ENCODE data around the gene SMURF1. TPM values are rescaled to one million over a fixed set of nuclear protein-coding genes. Genes with fewer than 3 reads are reported as not detected.

Gene SMURF1
- total RNA-seq, 4 donors from 2014 or later: 25.3 to 47.5 (median 36.5) TPM

- Histone ChIP-seq H3K27ac (no peak overlapping the region), H3K9me3 (no peaks in the 10 kb centered on the region), H3K27me3 (no peaks in the 10 kb centered on the region), H3K4me1 (peaks cover 0 to 5% (median 1%) of the 10 kb centered on the region in 4 donors), H3K4me3 (no peak overlapping the region), H3K36me3 (peaks cover 0 to 18% (median 4%) of the 10 kb centered on the region in 4 donors)
- no peak for DNase-seq
- no peak for TF ChIP-seq POLR2AphosphoS5 (IDR thresholded peaks at IDR 0.05)
- TF ChIP-seq POLR2A (IDR thresholded peaks at IDR 0.05): no peak
- TF ChIP-seq CTCF (IDR thresholded peaks at IDR 0.05): no peak
- no peak for TF ChIP-seq EP300 (IDR thresholded peaks at IDR 0.05; ENCODE audit: low read depth)
- in situ Hi-C loops (cut with MboI; ENCODE audit: low pct_ligation_motif_present in 1 of 4, low pct_unique_long_range_greater_than_20kb in 1 of 4, low sequenced_read_pairs in 3 of 4) (no loop called here), intact Hi-C loops (cut with DNase I; ENCODE audit: low total_unique reads) (no loop called here)
- 74 to 76% methylated on average over 6 to 10 of the region's 10 CpGs for whole genome bisulfite sequencing, 2 donors (ENCODE audit: low coverage in 1 of 2)
Observed at GRCh38 chr7:98998821-98999725, 144.8 kb downstream of the SMURF1 start.

GRCh38 chr7:98997846-98998245 lies 146.1 kb downstream of the SMURF1 start:
- peaks cover 0 to 5% (median 1%) of the 10 kb centered on the region in 4 donors for H3K4me1 ChIP-seq
- no peak overlapping the region for H3K4me3 ChIP-seq
- intact Hi-C loops (cut with DNase I; ENCODE audit: low total_unique reads): no loop called here
- H3K9me3 ChIP-seq: no peaks in the 10 kb centered on the region
- no peaks in the 10 kb centered on the region for H3K27me3 ChIP-seq
- in situ Hi-C loops (cut with MboI; ENCODE audit: low pct_ligation_motif_present in 1 of 4, low pct_unique_long_range_greater_than_20kb in 1 of 4, low sequenced_read_pairs in 3 of 4): no loop called here
- H3K27ac ChIP-seq: no peak overlapping the region
- peaks cover 0 to 27% (median 5%) of the 10 kb centered on the region in 4 donors for H3K36me3 ChIP-seq
- 70 to 79% methylated on average over 2 to 3 of the region's 3 CpGs for WGBS, 2 donors (ENCODE audit: low coverage in 1 of 2)
- no peak for DNase-seq
- TF ChIP-seq POLR2A (IDR thresholded peaks at IDR 0.05): no peak
- no peak for TF ChIP-seq CTCF (IDR thresholded peaks at IDR 0.05)
- no peak for TF ChIP-seq POLR2AphosphoS5 (IDR thresholded peaks at IDR 0.05)
- no peak for TF ChIP-seq EP300 (IDR thresholded peaks at IDR 0.05; ENCODE audit: low read depth)

GRCh38 chr7:98996150-98996552 lies 147.8 kb downstream of the SMURF1 start:
- in situ Hi-C loops (cut with MboI; ENCODE audit: low pct_ligation_motif_present in 1 of 4, low pct_unique_long_range_greater_than_20kb in 1 of 4, low sequenced_read_pairs in 3 of 4) (no loop called here), intact Hi-C loops (cut with DNase I; ENCODE audit: low total_unique reads) (no loop called here)
- no peaks in the 10 kb centered on the region for H3K27me3 ChIP-seq
- H3K27ac ChIP-seq: no peak overlapping the region
- H3K9me3 ChIP-seq: no peaks in the 10 kb centered on the region
- no peak for TF ChIP-seq CTCF (IDR thresholded peaks at IDR 0.05)
- H3K4me1 ChIP-seq: peaks cover 0 to 5% (median 1%) of the 10 kb centered on the region in 4 donors
- H3K36me3 ChIP-seq: peaks cover 0 to 43% (median 9%) of the 10 kb centered on the region in 4 donors
- 88 to 90% methylated on average over 6 to 15 of the region's 15 CpGs for WGBS, 2 donors (ENCODE audit: low coverage in 1 of 2)
- no peak for DNase-seq
- no peak overlapping the region for H3K4me3 ChIP-seq

GRCh38 chr7:98995523-98996149 lies 148.3 kb downstream of the SMURF1 start:
- H3K27ac ChIP-seq: no peak overlapping the region
- no peak overlapping the region for H3K4me3 ChIP-seq
- intact Hi-C loops (cut with DNase I; ENCODE audit: low total_unique reads): no loop called here
- H3K27me3 ChIP-seq: no peaks in the 10 kb centered on the region
- no peak for DNase-seq
- in situ Hi-C loops (cut with MboI; ENCODE audit: low pct_ligation_motif_present in 1 of 4, low pct_unique_long_range_greater_than_20kb in 1 of 4, low sequenced_read_pairs in 3 of 4): no loop called here
- H3K9me3 ChIP-seq: no peaks in the 10 kb centered on the region
- peaks cover 0 to 5% (median 1%) of the 10 kb centered on the region in 4 donors for H3K4me1 ChIP-seq
- TF ChIP-seq CTCF (IDR thresholded peaks at IDR 0.05): no peak
- no peak for TF ChIP-seq POLR2A (IDR thresholded peaks at IDR 0.05)
- no peak for TF ChIP-seq EP300 (IDR thresholded peaks at IDR 0.05; ENCODE audit: low read depth)
- TF ChIP-seq POLR2AphosphoS5 (IDR thresholded peaks at IDR 0.05): no peak
- 94 to 97% methylated on average over 16 of the region's 16 CpGs for WGBS, 2 donors (ENCODE audit: low coverage in 1 of 2)
- H3K36me3 ChIP-seq: peaks cover 0 to 48% (median 12%) of the 10 kb centered on the region in 4 donors
